Measurements from ENCODE around the gene SHISA7.

GRCh38 chr19:55408533-55408872, 34.6 kb downstream of the SHISA7 start:
- TF ChIP-seq POLR2A (IDR thresholded peaks at IDR 0.05) (no peak), CTCF (IDR thresholded peaks at IDR 0.05) (no peak)

Measured in uterus (tissue), 2 donors.